Astrocyte (in vitro differentiated cells and primary cell): Measurements from ENCODE around the gene HAPSTR1.

Source experiments
- CTCF ChIP-seq: IDR thresholded peaks from 2 replicates; pipeline ENCODE4 v1.5.1; 2011; ENCODE audit warnings: low read depth, mild to moderate bottlenecking, inconsistent platforms, low read length, moderate library complexity; ENCODE audit not compliant: insufficient read depth
- EZH2 ChIP-seq: IDR thresholded peaks from 2 replicates; pipeline ENCODE4 v1.6.1; 2012; ENCODE audit warnings: mild to moderate bottlenecking, low read length, inconsistent platforms; ENCODE audit not compliant: insufficient read depth

GRCh38 chr16:9079430-9079812 lies 12.0 kb upstream of the HAPSTR1 start:
- TF ChIP-seq CTCF (no peak), EZH2 (no peak)
